ENCODE results near the gene ADGRD1. TPM values are rescaled to one million over a fixed set of nuclear protein-coding genes. Genes with fewer than 3 reads are reported as not detected.
A peak's percentile ranks its signal among the peaks of the same experiment; 100 is the strongest.

The ADGRD1 gene
- total RNA-seq, 1 donor from 2014 or later: 1.0 TPM

DNA sequence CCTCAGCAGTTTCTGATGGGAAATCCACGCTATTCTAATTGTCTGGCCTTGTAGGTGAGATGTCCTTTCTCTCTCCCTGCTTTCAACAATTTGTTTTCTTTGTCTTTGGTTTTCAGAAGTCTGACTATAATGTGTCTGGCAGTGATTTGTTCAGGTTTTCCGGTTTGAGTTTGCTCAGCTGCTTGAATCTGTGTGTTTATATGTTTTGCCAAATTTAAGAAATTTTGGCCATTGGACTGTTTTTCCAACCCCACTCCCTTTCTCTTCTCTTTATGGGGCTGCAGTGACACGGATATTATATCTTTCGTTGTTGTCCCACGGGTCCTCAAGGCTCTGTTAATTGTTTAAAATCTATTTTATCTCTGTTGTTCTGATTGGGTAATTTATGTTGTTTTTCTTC is 105.0 kb downstream of the ADGRD1 start:
- peaks cover 3% of the 10 kb centered on the region for H3K4me1 Mint-ChIP-seq (ENCODE audit: unreplicated experiment)
- H3K4me3 Mint-ChIP-seq (ENCODE audit: unreplicated experiment): no peak overlapping the region
- TF ChIP-seq, protein P1, sequence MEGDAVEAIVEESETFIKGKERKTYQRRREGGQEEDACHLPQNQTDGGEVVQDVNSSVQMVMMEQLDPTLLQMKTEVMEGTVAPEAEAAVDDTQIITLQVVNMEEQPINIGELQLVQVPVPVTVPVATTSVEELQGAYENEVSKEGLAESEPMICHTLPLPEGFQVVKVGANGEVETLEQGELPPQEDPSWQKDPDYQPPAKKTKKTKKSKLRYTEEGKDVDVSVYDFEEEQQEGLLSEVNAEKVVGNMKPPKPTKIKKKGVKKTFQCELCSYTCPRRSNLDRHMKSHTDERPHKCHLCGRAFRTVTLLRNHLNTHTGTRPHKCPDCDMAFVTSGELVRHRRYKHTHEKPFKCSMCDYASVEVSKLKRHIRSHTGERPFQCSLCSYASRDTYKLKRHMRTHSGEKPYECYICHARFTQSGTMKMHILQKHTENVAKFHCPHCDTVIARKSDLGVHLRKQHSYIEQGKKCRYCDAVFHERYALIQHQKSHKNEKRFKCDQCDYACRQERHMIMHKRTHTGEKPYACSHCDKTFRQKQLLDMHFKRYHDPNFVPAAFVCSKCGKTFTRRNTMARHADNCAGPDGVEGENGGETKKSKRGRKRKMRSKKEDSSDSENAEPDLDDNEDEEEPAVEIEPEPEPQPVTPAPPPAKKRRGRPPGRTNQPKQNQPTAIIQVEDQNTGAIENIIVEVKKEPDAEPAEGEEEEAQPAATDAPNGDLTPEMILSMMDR (IDR thresholded peaks at IDR 0.05): no peak
- no peak overlapping the region for H3K27ac Mint-ChIP-seq (ENCODE audit: unreplicated experiment)
- no peak for DNase-seq (ENCODE audit: extremely low spot score, unreplicated experiment)
- no peaks in the 10 kb centered on the region for H3K9me3 Mint-ChIP-seq (ENCODE audit: unreplicated experiment)
- peaks cover 12% of the 10 kb centered on the region for H3K27me3 Mint-ChIP-seq (ENCODE audit: unreplicated experiment)
- no peaks in the 10 kb centered on the region for H3K36me3 Mint-ChIP-seq (ENCODE audit: unreplicated experiment)

DNA sequence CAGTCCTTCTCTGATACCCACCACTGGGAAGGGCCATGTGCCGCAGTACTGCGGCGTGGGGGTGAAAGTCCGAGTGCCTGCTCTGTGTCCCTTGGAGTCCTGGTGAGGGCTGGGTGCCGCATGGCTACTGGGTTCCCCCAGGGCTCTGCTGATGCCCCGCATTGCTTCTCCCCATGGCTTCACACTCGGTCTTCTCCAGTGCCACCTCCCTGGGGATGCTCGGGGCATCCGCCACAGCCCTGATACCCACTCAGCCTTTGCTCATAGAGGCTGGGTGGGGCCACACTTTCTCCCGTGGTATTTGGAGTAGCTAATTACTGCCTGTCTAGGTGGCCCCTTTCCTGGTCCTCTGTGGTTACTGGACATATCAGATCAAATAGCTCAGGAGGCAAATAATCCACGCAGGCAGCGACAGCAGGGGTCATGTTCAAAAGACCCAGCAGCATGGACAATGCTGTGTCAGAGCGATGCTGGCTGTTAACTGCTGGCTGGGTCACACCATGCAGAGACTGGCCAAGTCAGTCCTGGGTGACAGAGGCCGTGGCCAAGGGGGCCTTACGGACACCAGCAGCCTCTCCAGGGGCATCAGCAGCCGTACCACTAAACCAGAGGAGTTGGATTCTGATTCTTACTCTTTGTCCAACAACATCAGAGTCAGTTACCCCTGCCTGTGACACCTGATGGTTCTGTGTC is 106.5 kb downstream of the ADGRD1 start:
- Mint-ChIP-seq H3K4me3 (ENCODE audit: unreplicated experiment) (no peak overlapping the region), H3K36me3 (ENCODE audit: unreplicated experiment) (no peaks in the 10 kb centered on the region), H3K27ac (ENCODE audit: unreplicated experiment) (no peak overlapping the region), H3K27me3 (ENCODE audit: unreplicated experiment) (peaks cover 19% of the 10 kb centered on the region), H3K9me3 (ENCODE audit: unreplicated experiment) (no peaks in the 10 kb centered on the region), H3K4me1 (ENCODE audit: unreplicated experiment) (peaks cover 3% of the 10 kb centered on the region)
- TF ChIP-seq, protein P1 (IDR thresholded peaks at IDR 0.05): no peak
- DNase-seq (ENCODE audit: extremely low spot score, unreplicated experiment): peak; percentile 79

DNA sequence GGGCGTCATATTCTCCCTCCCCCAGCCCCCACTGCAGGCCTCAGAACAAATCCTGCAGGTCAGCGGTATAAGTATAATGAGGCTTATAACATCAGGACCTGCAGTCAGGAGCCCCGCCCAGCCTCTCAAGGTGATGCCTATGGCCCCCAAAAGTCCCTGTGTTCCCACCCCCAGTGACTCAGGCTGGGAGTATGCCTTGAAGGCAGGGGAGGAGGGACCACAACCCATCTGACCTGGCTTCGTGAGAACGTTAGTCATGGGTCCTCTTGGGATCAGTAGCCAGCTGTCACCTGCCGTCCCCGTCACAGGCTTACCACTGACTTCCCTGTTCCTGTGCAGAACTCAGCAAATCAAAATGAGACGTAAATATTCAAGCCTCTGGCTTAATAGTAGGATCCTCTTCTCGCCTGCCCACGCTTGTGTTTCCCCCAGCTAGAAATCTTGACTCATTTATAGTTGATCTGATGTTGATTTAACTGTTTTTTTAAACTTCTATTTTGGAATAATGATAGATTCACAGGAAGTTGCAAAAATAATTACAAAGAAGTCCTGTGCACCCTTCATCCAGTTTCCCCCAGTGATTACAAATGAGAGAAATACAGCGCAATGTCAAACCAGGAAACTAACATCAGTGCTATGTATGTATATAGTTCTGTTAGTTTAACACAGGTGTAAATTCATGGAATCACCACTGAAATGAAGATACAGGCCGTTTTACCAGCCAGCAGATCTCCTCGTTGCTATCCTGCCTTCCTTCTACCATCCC is 107.5 kb downstream of the ADGRD1 start:
- Mint-ChIP-seq H3K4me3 (ENCODE audit: unreplicated experiment) (no peak overlapping the region), H3K4me1 (ENCODE audit: unreplicated experiment) (peaks cover 3% of the 10 kb centered on the region), H3K9me3 (ENCODE audit: unreplicated experiment) (no peaks in the 10 kb centered on the region), H3K27ac (ENCODE audit: unreplicated experiment) (no peak overlapping the region), H3K36me3 (ENCODE audit: unreplicated experiment) (no peaks in the 10 kb centered on the region), H3K27me3 (ENCODE audit: unreplicated experiment) (peaks cover 19% of the 10 kb centered on the region)
- no peak for DNase-seq (ENCODE audit: extremely low spot score, unreplicated experiment)
- TF ChIP-seq, protein P1 (IDR thresholded peaks at IDR 0.05): no peak

DNA sequence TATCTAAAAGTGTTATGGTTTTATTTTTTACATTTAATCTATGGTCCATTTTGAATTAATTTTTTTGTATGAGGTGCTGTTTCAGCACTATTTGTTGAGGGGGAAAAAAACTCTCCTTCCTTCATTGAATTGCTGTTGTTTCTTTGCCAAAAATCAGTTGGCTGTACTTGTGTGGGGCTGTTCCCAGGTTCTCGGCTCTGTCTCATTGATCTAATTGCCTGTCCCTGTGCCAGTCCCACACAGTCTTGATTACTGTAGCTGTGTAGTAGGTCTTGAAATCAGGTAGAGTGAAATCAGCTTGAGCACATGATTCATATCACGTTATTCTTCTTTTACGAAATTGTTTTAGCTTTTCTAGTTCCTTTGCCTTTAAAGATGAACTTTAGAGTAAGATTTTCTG is 109.7 kb downstream of the ADGRD1 start:
- no peak for DNase-seq (ENCODE audit: extremely low spot score, unreplicated experiment)
- TF ChIP-seq, protein P1 (IDR thresholded peaks at IDR 0.05): no peak
- Mint-ChIP-seq H3K27me3 (ENCODE audit: unreplicated experiment) (peaks cover 17% of the 10 kb centered on the region), H3K4me3 (ENCODE audit: unreplicated experiment) (no peak overlapping the region), H3K36me3 (ENCODE audit: unreplicated experiment) (no peaks in the 10 kb centered on the region), H3K27ac (ENCODE audit: unreplicated experiment) (no peak overlapping the region), H3K9me3 (ENCODE audit: unreplicated experiment) (no peaks in the 10 kb centered on the region), H3K4me1 (ENCODE audit: unreplicated experiment) (peaks cover 2% of the 10 kb centered on the region)

DNA sequence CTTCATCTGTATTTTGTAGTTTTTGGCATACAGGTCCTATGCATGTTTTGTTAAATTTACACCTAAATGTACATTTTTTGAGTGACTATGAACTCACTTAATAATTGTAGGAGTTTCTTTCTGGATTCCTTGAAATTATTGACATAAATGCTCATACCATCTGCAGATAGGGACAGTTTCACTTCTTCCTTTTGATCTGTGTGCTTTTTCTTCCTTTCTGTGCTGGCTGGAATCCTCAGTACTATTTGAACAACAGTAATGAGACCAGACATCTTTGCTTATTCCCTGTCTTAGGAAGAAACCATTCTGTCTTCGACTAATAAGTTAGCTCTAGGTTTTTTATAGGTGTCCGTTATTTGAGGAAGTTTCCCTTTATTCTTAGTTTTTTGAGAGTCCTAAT is 110.3 kb downstream of the ADGRD1 start:
- no peak for DNase-seq (ENCODE audit: extremely low spot score, unreplicated experiment)
- no peaks in the 10 kb centered on the region for H3K9me3 Mint-ChIP-seq (ENCODE audit: unreplicated experiment)
- no peaks in the 10 kb centered on the region for H3K4me1 Mint-ChIP-seq (ENCODE audit: unreplicated experiment)
- TF ChIP-seq, protein P1 (IDR thresholded peaks at IDR 0.05): no peak
- no peak overlapping the region for H3K27ac Mint-ChIP-seq (ENCODE audit: unreplicated experiment)
- no peaks in the 10 kb centered on the region for H3K36me3 Mint-ChIP-seq (ENCODE audit: unreplicated experiment)
- H3K4me3 Mint-ChIP-seq (ENCODE audit: unreplicated experiment): no peak overlapping the region
- H3K27me3 Mint-ChIP-seq (ENCODE audit: unreplicated experiment): peaks cover 12% of the 10 kb centered on the region

All from osteocyte (in vitro differentiated cells).